ENCODE results near the gene PRDM11. TPM values are rescaled to one million over a fixed set of nuclear protein-coding genes. Genes with fewer than 3 reads are reported as not detected.

The PRDM11 gene
- total RNA-seq, 1 donor from 2014 or later = 24.0 TPM

- DNase-seq (ENCODE audit: extremely low spot score, unreplicated experiment) = no peak
- no peaks in the 10 kb centered on the region for H3K36me3 Mint-ChIP-seq
- no peak overlapping the region for H3K4me3 Mint-ChIP-seq
- no peak overlapping the region for H3K27ac Mint-ChIP-seq
- H3K9me3 Mint-ChIP-seq = no peaks in the 10 kb centered on the region
- TF ChIP-seq CTCF (conservative IDR thresholded peaks at IDR 0.05) = no peak
- H3K4me1 Mint-ChIP-seq (ENCODE audit: unreplicated experiment) = no peaks in the 10 kb centered on the region
- H3K27me3 Mint-ChIP-seq = peaks cover 13% of the 10 kb centered on the region
Measured at GRCh38 chr11:45238724-45239123, 92.3 kb downstream of the PRDM11 start.

GRCh38 chr11:45239733-45240132 is 93.3 kb downstream of the PRDM11 start:
- Mint-ChIP-seq H3K27ac (no peak overlapping the region), H3K36me3 (no peaks in the 10 kb centered on the region), H3K4me3 (no peak overlapping the region), H3K9me3 (no peaks in the 10 kb centered on the region), H3K27me3 (peaks cover 13% of the 10 kb centered on the region), H3K4me1 (ENCODE audit: unreplicated experiment) (no peaks in the 10 kb centered on the region)
- DNase-seq (ENCODE audit: extremely low spot score, unreplicated experiment) = no peak
- no peak for TF ChIP-seq CTCF (conservative IDR thresholded peaks at IDR 0.05)

GRCh38 chr11:45243967-45244366 is 97.5 kb downstream of the PRDM11 start:
- Mint-ChIP-seq H3K36me3 (no peaks in the 10 kb centered on the region), H3K27me3 (peaks cover 1% of the 10 kb centered on the region), H3K9me3 (no peaks in the 10 kb centered on the region), H3K4me1 (ENCODE audit: unreplicated experiment) (peaks cover 9% of the 10 kb centered on the region), H3K27ac (no peak overlapping the region), H3K4me3 (no peak overlapping the region)
- no peak for DNase-seq (ENCODE audit: extremely low spot score, unreplicated experiment)
- TF ChIP-seq CTCF (conservative IDR thresholded peaks at IDR 0.05) = no peak

GRCh38 chr11:45245218-45246045 is 99.0 kb downstream of the PRDM11 start:
- Mint-ChIP-seq H3K4me3 (no peak overlapping the region), H3K36me3 (no peaks in the 10 kb centered on the region), H3K9me3 (no peaks in the 10 kb centered on the region), H3K27ac (no peak overlapping the region), H3K4me1 (ENCODE audit: unreplicated experiment) (peaks cover 9% of the 10 kb centered on the region), H3K27me3 (no peaks in the 10 kb centered on the region)
- no peak for DNase-seq (ENCODE audit: extremely low spot score, unreplicated experiment)
- no peak for TF ChIP-seq CTCF (conservative IDR thresholded peaks at IDR 0.05)

- H3K9me3 Mint-ChIP-seq = no peaks in the 10 kb centered on the region
- H3K4me3 Mint-ChIP-seq = no peak overlapping the region
- no peak for DNase-seq (ENCODE audit: extremely low spot score, unreplicated experiment)
- H3K36me3 Mint-ChIP-seq = no peaks in the 10 kb centered on the region
- TF ChIP-seq CTCF (conservative IDR thresholded peaks at IDR 0.05) = no peak
- H3K4me1 Mint-ChIP-seq (ENCODE audit: unreplicated experiment) = peaks cover 9% of the 10 kb centered on the region
- no peaks in the 10 kb centered on the region for H3K27me3 Mint-ChIP-seq
- H3K27ac Mint-ChIP-seq = no peak overlapping the region
Measured at GRCh38 chr11:45246241-45246640, 99.8 kb downstream of the PRDM11 start.

Data from type B pancreatic cell (in vitro differentiated cells).